Astrocyte of the cerebellum (primary cell): ENCODE results near the gene ATG13.
A peak's percentile ranks its signal among the peaks of the same experiment; 100 is the strongest.
"Not testable (repeated sequence)": the region's sequence is repeated elsewhere in the genome, so short reads cannot be mapped to it uniquely, and the experiment has no call there.

Experiments
- DNase-seq: peaks from one replicate; pipeline ENCODE4 v3.0.0-alpha.2; 2011; ENCODE audit warnings: low read depth
- H3K4me3 ChIP-seq: 2 replicates; pipeline ENCODE4 v1.5.1; 2011; ENCODE audit warnings: mild to moderate bottlenecking, low read depth, low read length, moderate library complexity
- in situ Hi-C: cut with HindIII; loops from 2 replicates; pipeline ENCODE4 v1.10.0; 2017; ENCODE audit warnings: low sequenced_read_pairs
- TF ChIP-seq, protein P1 (sequence below): IDR thresholded peaks from 2 replicates; pipeline ENCODE4 v1.5.1; 2012; ENCODE audit warnings: low read length, low read depth, moderate library complexity, mild to moderate bottlenecking; ENCODE audit errors: missing control alignments

The ATG13 gene

DNA sequence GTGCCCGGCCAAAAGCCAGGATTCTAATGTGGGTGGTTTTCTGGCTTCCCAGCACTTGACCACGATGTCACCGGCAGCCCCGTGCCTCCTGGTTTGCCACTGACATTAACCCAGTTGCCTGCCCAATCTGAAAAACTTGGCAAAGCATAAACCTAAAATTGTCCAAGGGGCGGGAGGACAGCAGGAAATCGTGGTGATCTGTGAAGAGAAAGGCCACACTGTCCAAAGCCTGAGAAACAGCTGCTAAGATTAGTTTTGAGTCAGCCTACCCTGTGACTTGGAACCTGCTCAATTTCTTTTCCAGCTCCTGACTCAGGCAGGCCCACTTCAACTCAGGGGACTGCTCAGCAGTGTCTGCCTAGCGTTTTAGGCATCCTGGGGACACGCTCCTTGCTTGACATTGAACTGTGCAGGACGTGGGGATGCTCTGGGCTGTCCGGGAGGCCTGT lies 93.5 kb downstream of the ATG13 start:
- peak; percentile 91 for DNase-seq
- in situ Hi-C loops = no loop called here
- TF ChIP-seq, protein P1, sequence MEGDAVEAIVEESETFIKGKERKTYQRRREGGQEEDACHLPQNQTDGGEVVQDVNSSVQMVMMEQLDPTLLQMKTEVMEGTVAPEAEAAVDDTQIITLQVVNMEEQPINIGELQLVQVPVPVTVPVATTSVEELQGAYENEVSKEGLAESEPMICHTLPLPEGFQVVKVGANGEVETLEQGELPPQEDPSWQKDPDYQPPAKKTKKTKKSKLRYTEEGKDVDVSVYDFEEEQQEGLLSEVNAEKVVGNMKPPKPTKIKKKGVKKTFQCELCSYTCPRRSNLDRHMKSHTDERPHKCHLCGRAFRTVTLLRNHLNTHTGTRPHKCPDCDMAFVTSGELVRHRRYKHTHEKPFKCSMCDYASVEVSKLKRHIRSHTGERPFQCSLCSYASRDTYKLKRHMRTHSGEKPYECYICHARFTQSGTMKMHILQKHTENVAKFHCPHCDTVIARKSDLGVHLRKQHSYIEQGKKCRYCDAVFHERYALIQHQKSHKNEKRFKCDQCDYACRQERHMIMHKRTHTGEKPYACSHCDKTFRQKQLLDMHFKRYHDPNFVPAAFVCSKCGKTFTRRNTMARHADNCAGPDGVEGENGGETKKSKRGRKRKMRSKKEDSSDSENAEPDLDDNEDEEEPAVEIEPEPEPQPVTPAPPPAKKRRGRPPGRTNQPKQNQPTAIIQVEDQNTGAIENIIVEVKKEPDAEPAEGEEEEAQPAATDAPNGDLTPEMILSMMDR = no peak
- H3K4me3 ChIP-seq = no peak overlapping the region

DNA sequence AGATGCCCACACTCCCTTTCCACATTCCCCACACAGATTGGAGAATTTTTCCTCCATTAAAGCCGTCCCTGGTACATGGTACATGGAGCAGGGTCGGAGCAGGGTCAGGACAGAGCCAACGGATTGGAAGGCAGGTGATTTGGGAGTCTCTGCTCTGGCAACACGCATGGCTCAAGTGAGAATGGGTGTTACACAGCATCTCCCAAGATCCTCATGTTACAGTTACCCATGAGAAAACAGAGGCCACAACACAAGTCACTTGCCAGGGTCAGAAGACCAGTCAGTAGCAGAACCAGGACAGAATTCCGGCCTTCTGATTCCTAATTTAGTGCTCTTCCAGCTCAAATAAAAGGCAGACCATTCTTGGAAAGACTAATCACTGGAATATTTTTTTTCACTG lies 94.0 kb downstream of the ATG13 start:
- in situ Hi-C loops = no loop called here
- DNase-seq = no peak
- no peak overlapping the region for H3K4me3 ChIP-seq

DNA sequence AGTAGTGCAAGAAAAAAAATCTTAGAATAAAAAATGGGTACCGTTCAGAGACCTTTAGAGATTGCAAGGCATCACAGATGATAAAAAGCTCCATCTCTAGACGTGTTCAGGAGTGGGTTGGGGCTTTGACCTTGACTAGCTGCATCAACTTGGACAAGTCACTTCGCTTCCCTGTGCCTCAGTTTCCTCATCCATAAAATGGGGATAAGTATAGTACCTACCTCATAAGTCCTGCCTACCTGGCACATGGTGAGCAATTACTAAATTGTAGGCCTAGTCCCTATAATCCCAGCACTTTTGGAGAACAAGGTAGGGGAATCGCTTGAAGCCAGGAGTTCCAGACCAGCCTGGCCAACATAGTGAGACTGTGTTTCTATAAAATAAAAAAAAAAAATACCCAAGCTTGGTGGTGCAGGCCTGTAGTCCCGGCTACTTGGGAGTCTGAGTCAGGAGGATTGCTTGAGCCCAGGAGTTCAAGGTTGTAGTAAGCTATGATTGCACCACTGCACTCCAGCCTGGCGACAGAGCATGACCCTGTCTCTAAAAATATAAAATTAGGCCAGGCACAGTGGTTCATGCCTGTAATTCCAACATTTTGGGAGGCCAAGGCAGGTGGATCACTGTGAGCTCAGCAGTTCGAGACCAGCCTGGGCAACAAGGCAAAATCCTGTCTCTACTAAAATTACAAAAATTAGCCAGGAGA lies 95.7 kb downstream of the ATG13 start:
- TF ChIP-seq, protein P1 = no peak
- in situ Hi-C loops = no loop called here
- H3K4me3 ChIP-seq = no peak overlapping the region
- no peak for DNase-seq

More for the DNA sequence above, 94.0 kb downstream of the ATG13 start:
- TF ChIP-seq, protein P1 = no peak

DNA sequence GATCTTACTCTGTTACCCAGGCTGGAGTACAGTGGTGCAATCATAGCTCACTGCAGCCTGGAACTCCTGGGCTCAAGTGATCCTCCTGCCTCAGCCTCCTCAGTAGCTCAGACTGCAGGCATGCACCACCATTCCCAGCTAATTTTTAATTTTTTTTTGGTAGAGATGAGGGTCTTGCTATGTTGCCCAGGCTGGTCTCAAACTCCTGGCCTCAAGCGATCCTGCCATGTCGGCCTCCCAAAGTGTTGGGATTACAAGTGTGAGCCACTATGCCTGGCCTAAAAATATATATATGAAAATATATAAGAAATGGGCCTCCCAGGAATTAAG lies 100.4 kb downstream of the ATG13 start:
- in situ Hi-C loops, DNase-seq, H3K4me3 ChIP-seq: not testable (repeated sequence)

DNA sequence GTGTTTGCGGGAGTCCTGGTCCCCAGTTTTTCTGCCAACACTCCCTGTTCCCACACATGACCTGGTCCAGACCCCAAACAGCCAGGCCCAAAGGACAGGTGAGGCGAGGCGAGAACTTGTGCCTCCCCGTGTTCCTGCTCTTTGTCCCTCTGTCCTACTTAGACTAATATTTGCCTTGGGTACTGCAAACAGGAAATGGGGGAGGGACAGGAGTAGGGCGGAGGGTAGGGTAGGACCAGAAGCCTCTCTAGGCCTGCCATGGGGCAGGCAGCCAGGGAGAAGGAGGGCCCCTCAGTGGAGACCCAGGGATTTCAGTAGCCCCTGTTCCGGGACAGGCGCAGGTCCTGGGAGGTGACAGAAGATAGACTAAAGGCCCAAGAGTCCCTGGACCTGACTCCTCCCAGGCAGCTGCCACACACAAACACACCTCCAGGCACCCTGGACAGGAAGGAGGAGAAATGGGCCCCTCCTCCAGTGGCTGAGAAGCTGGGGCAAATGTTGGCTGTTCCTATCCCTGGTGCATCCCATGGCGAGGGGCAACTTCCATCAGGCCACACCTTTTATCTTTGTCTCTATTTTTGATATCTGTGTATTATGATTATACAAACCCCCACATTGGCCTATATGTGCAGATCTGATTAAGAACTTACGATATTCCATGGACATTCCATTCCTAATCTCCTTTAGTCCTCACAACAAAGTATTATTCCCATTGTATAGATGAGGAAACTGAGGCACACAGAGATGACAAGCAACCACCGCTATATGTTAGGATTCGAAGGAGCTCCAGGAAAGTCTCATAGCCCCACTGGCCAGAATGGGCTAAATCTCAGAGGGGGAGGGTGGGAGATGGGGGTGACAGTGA lies 101.0 kb downstream of the ATG13 start:
- TF ChIP-seq, protein P1 = no peak
- H3K4me3 ChIP-seq = no peak overlapping the region
- in situ Hi-C loops = no loop called here
- DNase-seq = no peak

DNA sequence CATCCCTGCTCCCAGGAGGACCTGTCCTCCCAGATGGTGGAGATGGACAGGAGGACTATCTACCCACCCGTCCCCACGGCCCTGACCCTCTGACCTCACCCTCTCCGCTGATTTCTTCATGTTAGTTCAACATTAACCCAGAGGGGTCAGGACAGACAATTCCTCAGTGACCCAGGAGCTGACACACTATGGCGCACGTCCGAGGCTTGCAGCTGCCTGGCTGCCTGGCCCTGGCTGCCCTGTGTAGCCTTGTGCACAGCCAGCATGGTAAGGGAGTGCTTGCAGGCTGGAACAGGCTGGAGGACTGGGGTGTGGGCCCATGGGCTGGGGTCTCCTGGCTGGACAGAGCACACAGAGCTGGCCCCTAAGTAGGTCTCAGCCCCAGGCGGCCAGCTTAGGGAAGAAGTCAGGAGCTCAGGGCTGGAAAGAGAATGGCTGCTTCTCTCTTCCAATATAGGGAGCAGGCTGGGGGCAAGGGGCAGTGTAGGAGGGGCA lies 101.7 kb downstream of the ATG13 start, which contains the start of gene F2:
Gene F2 (plus strand): TSS at position 166 of the 495 bp plus-strand sequence. CDS start 23 bp downstream, at position 189.
- in situ Hi-C loops = no loop called here

More for the DNA sequence above, 101.7 kb downstream of the ATG13 start, which contains the start of gene F2:
- H3K4me3 ChIP-seq = no peak within 1 kb of the TSS
- TF ChIP-seq, protein P1 = no peak
- DNase-seq = no peak
